ENCODE measurements around the gene NPHP4.

Gene NPHP4

DNA sequence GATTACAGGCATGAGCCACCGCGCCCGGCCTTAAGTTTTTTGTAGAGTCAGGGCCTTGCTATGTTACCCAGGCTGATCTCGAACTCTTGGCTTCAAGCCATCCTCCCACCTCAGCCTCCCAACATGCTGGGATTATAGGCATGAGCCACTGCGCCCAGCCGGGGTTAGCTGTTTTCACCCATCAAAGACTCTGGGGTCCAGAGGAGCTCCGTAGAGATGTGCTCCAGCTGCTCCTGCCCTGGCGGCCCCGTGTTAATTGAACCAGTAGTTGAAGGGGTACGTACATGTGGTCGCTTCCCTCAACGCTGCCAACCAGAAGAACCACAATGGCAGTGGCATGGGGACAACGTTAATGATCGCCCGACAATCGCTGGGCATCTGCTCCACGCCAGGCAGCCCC, 72.0 kb downstream of the NPHP4 start:
- no peak overlapping the region for H2AFZ ChIP-seq (ENCODE audit: low read length)
- TF ChIP-seq, protein P1, sequence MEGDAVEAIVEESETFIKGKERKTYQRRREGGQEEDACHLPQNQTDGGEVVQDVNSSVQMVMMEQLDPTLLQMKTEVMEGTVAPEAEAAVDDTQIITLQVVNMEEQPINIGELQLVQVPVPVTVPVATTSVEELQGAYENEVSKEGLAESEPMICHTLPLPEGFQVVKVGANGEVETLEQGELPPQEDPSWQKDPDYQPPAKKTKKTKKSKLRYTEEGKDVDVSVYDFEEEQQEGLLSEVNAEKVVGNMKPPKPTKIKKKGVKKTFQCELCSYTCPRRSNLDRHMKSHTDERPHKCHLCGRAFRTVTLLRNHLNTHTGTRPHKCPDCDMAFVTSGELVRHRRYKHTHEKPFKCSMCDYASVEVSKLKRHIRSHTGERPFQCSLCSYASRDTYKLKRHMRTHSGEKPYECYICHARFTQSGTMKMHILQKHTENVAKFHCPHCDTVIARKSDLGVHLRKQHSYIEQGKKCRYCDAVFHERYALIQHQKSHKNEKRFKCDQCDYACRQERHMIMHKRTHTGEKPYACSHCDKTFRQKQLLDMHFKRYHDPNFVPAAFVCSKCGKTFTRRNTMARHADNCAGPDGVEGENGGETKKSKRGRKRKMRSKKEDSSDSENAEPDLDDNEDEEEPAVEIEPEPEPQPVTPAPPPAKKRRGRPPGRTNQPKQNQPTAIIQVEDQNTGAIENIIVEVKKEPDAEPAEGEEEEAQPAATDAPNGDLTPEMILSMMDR (IDR thresholded peaks at IDR 0.05; ENCODE audit: low read length), result no peak
- TF ChIP-seq EZH2phosphoT487 (IDR thresholded peaks at IDR 0.05; ENCODE audit: low read length), result no peak
- TF ChIP-seq EZH2 (optimal IDR thresholded peaks at IDR 0.05; ENCODE audit: low read depth, low read length), result no peak

DNA sequence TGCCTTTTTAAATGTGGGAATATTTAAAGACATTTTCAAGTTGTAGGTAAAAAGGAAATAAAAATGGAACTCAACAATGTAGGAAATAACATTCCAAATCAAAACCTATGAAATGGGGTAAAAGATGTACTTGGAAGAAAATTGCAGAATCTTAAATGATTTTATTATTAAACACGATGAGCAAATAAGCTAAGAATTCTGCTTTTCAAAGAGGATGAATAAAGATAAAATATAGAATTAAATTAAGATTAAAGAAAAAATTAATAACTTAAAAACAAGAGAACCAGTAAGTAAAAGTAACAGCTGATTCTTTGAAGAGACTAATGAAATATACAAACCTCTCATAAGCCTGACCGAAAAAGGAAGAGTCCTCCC, 74.0 kb downstream of the NPHP4 start:
- H3K9me3 ChIP-seq (replicated peaks; ENCODE audit: insufficient read depth, low read length), result no peaks in the 10 kb centered on the region
- no peak overlapping the region for H3K27ac ChIP-seq (ENCODE audit: low read length)
- DNase-seq, result no peak
- H3K4me2 ChIP-seq (ENCODE audit: low read depth, low read length), result no peak overlapping the region
- H4K20me1 ChIP-seq (ENCODE audit: insufficient read depth, low read length), result no peaks in the 10 kb centered on the region
- H3K36me3 ChIP-seq (replicated peaks; ENCODE audit: insufficient read depth, low read length), result no peaks in the 10 kb centered on the region
- H3K79me2 ChIP-seq (ENCODE audit: low read length), result no peaks in the 10 kb centered on the region
- no peak overlapping the region for H2AFZ ChIP-seq (ENCODE audit: low read length)
- no peaks in the 10 kb centered on the region for H3F3A ChIP-seq (ENCODE audit: insufficient read depth, low read length)
- H3K4me3 ChIP-seq (ENCODE audit: low read length), result no peak overlapping the region
- TF ChIP-seq, protein P1 (IDR thresholded peaks at IDR 0.05; ENCODE audit: low read length), result no peak
- no peak for TF ChIP-seq EZH2phosphoT487 (IDR thresholded peaks at IDR 0.05; ENCODE audit: low read length)
- TF ChIP-seq EZH2 (optimal IDR thresholded peaks at IDR 0.05; ENCODE audit: low read depth, low read length), result no peak
- no peaks in the 10 kb centered on the region for H3K9me2 ChIP-seq (replicated peaks; ENCODE audit: insufficient read depth, low read length)
- no peaks in the 10 kb centered on the region for H3K4me1 ChIP-seq (ENCODE audit: low read length)
- no peak overlapping the region for H3K9ac ChIP-seq (ENCODE audit: low read length)
- no peaks in the 10 kb centered on the region for H3K27me3 ChIP-seq (replicated peaks; ENCODE audit: insufficient read depth, low read length)

More for the DNA sequence above, 72.0 kb downstream of the NPHP4 start:
- H3K4me3 ChIP-seq (ENCODE audit: low read length), result no peak overlapping the region
- H3K36me3 ChIP-seq (replicated peaks; ENCODE audit: insufficient read depth, low read length), result no peaks in the 10 kb centered on the region
- H3K4me1 ChIP-seq (ENCODE audit: low read length), result no peaks in the 10 kb centered on the region
- H3K9ac ChIP-seq (ENCODE audit: low read length), result no peak overlapping the region
- H4K20me1 ChIP-seq (ENCODE audit: insufficient read depth, low read length), result no peaks in the 10 kb centered on the region
- no peaks in the 10 kb centered on the region for H3K9me2 ChIP-seq (replicated peaks; ENCODE audit: insufficient read depth, low read length)
- no peaks in the 10 kb centered on the region for H3F3A ChIP-seq (ENCODE audit: insufficient read depth, low read length)
- no peak overlapping the region for H3K27ac ChIP-seq (ENCODE audit: low read length)
- no peaks in the 10 kb centered on the region for H3K79me2 ChIP-seq (ENCODE audit: low read length)
- no peak for DNase-seq
- H3K4me2 ChIP-seq (ENCODE audit: low read depth, low read length), result no peak overlapping the region
- no peaks in the 10 kb centered on the region for H3K9me3 ChIP-seq (replicated peaks; ENCODE audit: insufficient read depth, low read length)
- H3K27me3 ChIP-seq (replicated peaks; ENCODE audit: insufficient read depth, low read length), result no peaks in the 10 kb centered on the region

DNA sequence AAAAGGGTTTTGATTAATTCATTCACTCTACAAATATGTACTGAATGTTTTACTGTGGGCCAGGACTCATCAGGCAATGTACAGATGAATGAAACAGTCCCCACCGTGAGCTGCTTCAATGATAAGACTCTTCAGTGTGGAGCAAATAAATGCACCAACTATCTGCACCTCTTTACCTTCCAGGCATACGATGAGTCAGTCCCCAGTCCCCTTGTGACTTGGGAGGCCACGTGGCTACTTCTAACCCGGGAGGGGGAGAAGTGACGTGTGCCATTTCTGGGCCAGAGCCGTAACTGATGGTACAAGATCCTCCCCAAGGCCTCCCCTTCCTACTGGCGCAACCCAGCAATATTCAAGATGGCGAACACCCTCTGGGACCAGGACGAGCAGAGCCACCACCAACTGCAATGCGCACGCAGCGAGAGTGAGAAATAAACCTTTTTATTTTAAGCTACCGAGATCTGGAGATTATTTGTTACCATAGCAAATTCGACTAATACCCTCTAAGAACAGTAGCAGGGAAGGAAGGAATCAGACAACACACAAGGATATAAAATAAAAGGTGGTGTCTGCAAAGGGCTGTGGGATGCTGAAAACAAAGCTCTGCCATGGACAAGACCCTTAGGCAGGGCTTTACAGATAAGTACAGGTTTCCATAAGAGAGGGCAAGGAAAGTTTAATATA, 74.5 kb downstream of the NPHP4 start:
- TF ChIP-seq EZH2phosphoT487 (IDR thresholded peaks at IDR 0.05; ENCODE audit: low read length) (no peak), EZH2 (optimal IDR thresholded peaks at IDR 0.05; ENCODE audit: low read depth, low read length) (no peak)
- TF ChIP-seq, protein P1 (IDR thresholded peaks at IDR 0.05; ENCODE audit: low read length), result no peak
- Histone ChIP-seq H3K4me3 (ENCODE audit: low read length) (no peak overlapping the region), H3K9me2 (replicated peaks; ENCODE audit: insufficient read depth, low read length) (no peaks in the 10 kb centered on the region), H3K27me3 (replicated peaks; ENCODE audit: insufficient read depth, low read length) (no peaks in the 10 kb centered on the region), H3K4me1 (ENCODE audit: low read length) (no peaks in the 10 kb centered on the region), H3K9ac (ENCODE audit: low read length) (no peak overlapping the region), H2AFZ (ENCODE audit: low read length) (no peak overlapping the region), H3K36me3 (replicated peaks; ENCODE audit: insufficient read depth, low read length) (no peaks in the 10 kb centered on the region), H4K20me1 (ENCODE audit: insufficient read depth, low read length) (no peaks in the 10 kb centered on the region), H3F3A (ENCODE audit: insufficient read depth, low read length) (no peaks in the 10 kb centered on the region), H3K79me2 (ENCODE audit: low read length) (no peaks in the 10 kb centered on the region), H3K9me3 (replicated peaks; ENCODE audit: insufficient read depth, low read length) (no peaks in the 10 kb centered on the region), H3K4me2 (ENCODE audit: low read depth, low read length) (no peak overlapping the region), H3K27ac (ENCODE audit: low read length) (no peak overlapping the region)
- DNase-seq, result no peak

Data from MM.1S (cell line).